GM18867 (cell line): ENCODE results near the gene NAALADL2.

Experiments
- ATAC-seq: cut with Tn5 transposase; IDR thresholded peaks from one replicate; pipeline ENCODE4 v1.9.1; 2021; ENCODE audit warnings: mild to moderate bottlenecking, moderate library complexity; ENCODE audit not compliant: unreplicated experiment

NAALADL2 gene

DNA sequence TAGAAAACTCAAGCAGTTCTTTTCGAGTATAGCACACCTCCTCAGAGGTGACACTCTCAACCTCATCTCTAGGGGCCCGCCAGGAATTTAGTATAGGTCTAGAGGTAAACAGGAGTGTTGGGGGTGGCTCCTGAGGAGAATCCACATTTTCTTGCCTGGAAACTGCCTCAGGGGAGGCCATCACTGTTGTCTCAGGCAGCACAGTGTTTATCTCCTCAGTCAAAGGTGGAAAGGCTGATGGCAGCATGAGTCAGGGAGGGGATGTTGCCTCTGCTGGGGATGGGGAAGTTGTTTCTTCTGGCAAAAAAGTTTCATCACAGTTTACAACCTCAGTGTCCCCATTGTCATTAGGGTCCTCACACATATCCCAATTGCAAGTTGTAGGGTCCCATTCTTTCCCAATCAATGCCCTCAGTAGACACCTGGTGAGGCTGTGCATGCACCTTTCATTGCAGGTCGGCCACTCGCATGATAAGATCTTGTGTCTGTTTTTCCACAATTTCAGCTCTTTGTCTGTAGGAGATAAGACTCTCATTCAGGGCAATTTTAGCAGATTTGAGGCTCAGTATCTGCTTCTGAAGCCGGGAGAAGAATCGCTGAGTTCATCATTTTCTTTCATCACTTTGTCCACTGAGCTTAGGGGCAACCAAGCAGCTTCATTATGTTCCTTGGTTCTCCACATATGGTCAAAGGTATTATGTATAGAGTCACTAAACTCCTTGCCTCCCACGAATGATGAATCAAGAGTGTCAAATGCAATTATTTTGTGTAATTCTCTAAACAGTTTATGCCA is 25.8 kb downstream of the NAALADL2 start:
- no peak for ATAC-seq

DNA sequence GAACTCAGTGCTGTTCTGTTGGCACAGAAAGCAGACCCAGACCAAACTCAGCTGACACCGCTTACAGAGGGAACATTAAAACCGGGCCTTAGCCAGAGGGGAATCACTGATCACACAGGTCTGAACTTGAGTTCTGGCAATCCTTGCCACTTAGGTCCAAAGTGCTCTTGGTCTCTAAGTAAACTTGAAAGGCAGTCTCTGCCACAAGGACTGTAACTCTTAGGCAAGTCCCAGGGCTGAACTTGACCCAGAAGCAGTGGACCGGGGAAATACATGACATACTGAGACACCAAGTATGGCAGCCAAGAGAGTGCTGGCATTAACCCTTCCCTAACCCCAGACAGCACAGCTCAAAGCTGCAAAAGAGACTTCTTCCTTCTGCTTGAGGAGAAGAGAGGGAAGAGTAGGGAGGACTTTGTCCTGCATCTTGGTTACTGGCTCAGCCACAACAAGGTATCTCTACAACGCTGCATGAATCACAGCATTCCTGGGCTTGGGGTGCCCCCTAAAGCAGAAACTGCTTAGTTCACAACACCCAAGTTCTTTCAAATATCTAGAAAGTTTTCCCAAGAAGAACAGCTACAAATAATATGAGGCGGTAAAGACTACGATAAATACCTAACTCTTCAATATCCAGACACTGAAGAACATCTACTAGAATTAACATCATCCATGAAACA is 32.5 kb downstream of the NAALADL2 start:
- no peak for ATAC-seq

DNA sequence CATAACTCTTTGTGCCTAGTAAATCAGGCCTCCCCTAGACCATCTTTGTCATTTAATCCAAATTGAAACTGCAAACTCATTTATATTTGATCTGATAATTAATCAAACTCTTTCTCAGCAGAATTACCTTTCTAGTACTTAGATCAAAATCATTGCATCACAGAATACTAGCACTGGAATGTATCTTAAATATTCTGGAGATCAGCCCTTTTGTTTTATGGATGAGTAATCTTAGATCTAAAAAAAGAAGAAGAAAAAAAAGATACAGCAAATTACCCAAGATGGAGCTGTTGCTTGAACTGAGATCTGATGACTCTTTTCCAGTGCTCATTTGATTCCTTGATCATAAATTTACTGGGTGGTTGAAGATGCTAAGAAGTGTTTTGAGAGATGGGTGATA is 47.9 kb downstream of the NAALADL2 start:
- no peak for ATAC-seq

DNA sequence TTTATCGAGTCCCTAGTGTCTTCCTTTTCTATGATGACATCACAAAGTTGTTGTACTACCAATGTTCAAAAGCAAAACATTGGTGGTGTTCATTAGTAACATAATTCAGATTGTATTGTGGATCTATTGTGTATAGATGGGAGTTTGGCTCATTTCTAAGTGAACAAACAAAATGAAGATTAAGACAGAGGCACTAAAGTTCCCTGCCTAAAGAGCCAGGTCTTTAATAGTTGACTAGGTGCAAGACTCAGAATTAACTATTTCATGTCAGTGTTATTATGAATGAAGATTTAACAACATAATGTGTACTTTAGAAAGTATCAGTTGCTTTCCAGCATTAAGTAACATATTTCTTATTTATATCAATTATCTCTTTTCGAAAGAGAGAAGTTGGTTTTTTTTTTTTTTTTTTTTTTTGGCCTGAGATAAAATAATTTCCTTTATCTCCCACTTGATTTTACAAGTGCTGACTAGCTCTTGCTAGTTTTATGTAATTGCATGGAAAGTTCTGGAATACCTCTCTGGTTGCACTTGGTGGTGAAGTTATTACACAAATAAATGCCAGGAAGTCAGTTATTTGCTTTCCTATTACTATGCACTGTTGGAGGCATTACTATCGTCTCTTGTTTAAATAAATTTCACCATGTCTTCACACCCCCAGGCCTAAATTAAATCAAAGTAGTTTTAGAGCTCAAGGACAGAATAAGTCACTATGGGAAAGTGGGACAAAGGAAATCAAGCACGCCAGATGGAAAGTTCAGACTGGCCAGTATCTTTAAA is 48.7 kb downstream of the NAALADL2 start:
- no peak for ATAC-seq

DNA sequence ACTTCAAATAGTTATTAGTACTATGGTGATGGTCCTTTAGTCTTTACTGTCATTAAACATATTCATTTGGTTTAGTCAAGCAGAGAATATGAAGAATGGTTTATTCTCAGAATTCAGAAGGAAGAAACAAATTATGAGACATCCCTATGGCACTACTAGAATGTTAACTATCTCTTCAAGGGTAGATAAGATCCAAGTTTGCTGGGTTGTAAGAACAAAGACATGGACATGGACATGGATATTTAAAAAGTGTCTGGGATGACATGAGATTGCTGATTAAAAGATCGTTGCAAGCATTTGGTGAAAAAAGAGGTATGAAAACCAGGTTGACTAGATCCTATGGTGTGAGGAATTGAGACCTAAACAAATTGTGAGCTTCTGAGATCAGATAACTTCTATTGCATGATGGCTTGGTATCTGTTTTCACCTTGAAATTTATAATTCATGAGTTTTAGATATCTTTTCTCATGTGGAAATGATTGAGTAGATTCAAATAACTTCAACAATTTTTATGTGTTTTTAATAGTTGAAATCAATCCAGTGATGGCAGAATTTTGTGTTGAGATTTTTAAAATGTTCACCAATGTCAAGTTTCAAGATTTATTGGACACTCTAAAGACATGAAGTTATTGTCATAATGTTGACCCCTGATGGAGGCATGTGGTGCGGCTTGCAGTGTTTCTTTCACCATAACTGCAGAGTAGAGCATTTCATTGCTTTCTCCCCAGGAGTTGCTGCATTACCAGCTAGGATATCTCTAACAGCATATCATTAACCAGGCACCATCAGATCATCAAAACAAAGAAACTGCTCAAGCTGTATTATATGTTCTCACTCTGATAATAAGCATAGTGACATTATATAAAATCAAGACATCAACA is 72.6 kb downstream of the NAALADL2 start:
- ATAC-seq = no peak

DNA sequence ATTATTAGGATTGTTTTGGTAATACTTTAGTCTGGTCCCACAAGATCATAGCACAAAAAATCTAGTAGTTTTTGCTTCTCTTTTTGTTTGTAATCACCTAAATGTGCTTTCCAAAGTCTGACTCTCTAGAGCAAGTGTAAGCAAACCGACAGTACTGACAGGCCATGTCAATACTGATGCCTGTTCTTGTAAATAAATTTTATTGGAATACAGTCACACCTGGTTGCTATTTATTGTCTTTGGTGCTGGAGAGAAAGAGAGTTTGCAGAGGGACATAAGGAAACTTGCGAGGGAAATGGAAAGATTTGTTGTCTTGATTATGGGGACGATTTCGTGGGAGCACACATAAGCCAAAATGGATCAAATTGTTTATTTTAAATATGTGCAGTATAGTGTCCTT is 77.5 kb downstream of the NAALADL2 start:
- ATAC-seq = no peak

DNA sequence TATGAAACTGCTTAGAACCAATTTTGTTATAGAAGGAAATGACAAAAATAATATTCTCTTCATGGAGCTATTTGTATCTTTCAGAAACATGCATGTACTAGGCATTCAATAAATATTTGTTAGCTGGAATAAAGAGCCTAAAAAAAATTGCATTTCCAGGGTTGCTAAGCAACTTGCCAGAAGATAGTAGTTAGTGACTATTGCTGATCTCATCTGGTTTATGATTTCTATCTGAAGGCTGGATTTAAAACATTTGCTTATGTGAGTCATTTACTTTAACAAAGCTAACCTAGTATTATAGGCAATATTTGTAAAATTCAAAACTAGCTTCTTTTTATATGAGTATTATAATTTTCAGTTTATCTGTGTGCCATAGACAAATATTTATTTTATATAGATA is 78.3 kb downstream of the NAALADL2 start:
- no peak for ATAC-seq

DNA sequence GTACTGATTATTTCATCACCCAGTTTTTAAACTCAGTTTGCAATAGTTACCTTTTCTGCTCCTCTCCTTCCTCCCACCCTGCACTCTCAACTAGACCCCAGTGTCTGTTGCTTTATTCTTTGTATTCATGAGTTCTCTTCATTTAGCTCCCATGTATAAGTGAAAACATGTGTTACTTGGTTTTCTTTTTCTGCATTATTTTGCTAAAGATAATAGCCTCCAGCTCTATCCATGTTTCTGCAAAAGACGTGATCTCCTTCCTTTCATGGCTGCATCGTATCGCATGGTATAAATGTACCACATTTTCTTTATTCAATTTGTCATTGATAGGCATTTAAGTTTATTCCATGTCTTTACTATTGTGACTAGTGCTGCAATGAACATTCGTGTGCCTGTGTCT is 79.0 kb downstream of the NAALADL2 start:
- ATAC-seq = no peak

DNA sequence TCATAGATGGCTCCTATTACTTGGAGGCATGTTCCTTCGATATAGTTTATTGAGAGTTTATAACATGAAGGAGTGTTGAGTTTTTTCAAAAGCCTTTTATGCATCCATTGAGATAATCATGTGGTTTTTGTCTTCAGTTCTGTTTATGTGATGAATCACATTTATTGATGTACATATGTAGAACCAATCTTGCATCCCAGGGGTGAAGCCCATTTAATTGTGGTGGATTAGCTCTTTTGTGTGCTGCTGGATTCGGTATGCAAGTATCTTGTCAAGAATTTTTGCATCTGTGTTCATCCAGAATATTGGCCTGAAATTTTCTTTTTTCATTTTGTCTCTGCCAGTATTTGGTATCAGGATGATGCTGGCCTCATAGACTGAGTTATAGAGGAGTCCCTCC is 81.0 kb downstream of the NAALADL2 start:
- ATAC-seq = no peak

DNA sequence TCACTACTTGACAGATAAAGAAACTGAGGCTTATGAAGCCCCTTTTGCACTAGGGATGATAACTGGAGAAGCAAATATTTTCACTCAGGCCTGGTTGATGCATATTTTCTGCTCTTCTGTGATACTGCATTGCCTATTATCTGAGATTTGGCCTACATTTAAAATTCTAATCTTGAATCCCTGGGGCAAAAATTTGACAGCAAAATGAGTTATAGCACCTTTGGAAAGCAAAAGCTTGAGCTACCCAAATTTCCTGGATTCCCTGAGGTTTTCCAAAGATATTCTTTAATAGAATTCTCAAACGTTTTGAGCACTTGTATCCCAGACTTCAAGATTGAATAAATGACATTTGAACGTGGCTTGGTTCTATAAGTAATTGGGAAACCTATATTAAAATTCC is 86.1 kb downstream of the NAALADL2 start:
- ATAC-seq = no peak

DNA sequence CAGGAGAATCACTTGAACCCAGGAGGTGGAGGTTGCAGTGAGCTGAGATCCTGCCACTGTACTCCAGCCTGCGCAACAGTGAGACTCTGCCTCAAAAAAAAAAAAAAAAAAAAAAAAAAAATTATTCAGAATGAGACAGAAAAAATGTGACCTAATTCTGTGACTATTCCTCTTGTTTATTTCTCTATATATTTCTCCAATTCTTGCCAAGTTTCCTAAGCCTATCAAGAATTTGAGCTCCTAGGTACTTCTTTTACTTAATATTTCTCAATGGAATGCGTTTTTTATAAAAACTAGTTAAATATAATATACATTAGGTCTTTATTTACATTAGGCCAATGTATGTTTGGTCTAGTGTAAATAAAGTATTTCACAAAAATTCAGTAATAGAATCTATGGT is 86.8 kb downstream of the NAALADL2 start:
- no peak for ATAC-seq

DNA sequence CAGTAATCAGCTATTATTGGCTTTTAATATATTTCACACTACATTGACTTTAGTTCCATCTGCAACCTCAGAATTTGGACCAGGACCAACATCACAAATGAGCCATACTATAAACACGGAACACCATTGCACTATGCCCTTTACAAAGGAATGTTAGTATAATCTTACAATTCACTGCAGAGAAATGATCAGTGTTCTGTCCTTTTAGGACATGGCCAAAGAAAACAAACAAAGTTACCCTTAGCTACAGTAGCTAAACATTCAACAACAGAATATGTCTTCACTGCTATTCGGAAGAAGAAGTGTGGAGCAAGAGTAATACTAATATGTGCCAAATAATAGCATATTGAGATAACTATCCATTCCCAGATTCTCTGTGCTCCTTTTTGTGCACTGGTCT is 90.4 kb downstream of the NAALADL2 start:
- ATAC-seq = no peak

DNA sequence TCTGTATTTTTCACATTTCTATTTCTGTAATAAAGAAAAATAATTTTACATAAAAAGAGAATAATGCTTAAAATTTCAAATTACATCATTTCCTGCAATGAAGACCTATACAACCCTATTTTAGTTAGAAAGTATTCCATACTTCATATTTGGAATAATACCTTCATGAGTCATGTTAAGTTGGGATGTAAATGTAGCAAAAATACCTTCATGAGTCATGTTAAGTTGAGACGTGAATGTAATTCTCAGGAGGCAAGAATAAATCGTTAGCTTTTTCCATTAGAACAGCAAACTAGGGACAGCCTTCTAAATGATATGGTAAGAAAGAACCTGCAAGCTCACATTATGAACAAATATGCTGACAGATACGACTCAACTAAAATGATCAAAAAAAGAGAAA is 91.9 kb downstream of the NAALADL2 start:
- ATAC-seq = no peak

DNA sequence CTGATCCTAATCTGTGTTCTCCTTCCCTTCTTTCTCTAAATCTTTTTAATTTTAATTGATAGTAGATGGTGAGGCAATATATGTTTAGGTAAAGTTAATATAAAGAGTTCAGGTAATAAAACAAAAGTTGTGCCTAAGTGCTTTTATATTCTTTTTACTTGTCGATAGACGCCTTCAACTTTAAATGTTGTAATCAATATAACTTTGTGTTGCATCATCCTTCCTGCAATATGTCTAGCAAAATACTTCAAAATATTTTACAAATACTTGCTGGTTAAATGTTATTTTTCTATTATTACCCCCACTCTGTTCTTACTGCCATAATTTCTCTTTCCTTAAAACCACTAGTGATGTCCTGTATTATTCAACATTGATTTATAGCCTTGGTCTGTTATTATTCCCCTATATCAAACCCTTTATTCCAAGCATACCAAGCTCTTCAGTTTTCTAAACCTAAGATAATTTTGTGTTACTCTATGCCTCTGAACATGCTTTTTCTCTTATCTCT is 92.4 kb downstream of the NAALADL2 start:
- ATAC-seq = no peak

DNA sequence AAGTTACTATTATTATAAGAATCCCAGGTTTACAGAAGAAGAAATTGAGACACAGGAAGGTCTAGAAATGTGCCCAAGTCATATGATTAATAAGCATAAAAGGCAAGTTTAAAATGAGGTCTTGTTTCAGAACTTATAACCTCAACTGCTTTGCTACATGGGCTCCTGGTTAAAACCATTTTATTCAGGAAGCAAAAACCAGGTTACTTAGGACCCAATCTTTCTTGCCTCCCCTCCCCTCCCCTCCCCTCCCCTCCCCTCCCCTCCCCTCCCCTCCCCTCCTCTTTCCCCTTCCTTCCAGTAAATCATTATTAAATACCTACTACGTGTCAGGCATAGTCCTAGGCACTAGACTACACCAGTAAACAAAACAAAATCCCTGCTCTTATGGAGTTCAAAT is 93.9 kb downstream of the NAALADL2 start:
- ATAC-seq = no peak

DNA sequence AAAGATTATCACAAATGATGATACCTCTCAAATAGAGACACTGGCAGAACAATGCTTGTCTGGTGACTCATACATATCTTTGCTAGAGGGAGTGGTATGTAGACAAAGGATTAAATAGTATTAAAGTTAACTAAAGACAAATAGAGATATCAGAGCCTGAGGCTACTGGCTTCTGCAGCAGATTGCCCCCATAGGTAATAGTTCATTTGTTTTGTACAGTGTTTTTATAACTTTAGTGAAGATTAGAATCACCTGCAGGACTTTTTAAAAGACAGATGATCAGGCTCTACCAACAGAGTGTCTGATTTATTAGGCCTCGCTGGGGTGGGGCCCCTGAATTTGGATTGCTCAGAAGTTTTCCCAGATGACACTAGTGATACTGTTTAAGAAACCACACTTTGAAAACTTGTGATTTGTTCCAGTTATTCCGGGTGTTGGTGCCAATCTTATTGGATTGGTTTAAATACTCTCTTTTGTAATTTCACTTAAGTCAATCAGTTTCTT is 96.4 kb downstream of the NAALADL2 start:
- no peak for ATAC-seq

DNA sequence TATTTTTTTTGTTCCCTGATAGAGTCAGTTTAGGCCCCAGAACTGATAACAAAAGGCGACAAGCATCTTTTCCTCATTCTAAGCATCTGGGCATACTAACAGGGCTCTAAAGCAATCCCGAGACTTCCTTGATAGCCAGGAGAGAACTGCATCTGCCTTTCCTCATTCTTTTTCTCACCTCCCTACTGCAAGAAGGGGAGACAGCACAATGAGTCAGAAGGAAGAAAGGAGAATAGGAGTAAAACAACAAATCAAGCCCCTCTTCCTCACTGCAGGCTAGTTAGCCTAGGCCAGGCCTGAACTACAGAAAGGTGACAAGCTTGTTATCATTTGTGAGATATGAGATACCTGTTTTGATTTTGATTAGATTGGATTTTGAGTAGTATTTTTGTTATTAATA is 97.9 kb downstream of the NAALADL2 start:
- ATAC-seq = no peak

DNA sequence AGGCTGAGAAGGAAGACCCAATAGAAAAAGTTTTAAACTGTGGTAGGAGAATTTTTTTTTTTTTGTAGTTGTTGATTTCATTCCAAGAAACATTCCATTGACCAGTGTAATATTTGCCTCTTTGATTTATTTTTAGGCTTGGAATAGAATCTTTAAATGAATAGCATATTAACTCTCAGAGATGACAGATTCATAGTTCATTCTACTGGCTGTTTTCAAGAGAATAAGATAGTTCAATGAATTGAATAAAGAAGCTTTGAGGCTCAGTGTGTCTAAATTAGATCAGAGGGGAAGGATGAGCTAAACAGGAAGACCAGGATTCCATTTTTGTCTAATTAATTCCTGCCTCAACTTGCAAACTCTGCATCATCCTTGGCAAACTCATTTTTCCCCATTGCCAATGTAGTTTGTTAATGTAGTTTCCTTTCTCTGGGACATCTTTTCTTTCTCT is 98.4 kb downstream of the NAALADL2 start:
- no peak for ATAC-seq

DNA sequence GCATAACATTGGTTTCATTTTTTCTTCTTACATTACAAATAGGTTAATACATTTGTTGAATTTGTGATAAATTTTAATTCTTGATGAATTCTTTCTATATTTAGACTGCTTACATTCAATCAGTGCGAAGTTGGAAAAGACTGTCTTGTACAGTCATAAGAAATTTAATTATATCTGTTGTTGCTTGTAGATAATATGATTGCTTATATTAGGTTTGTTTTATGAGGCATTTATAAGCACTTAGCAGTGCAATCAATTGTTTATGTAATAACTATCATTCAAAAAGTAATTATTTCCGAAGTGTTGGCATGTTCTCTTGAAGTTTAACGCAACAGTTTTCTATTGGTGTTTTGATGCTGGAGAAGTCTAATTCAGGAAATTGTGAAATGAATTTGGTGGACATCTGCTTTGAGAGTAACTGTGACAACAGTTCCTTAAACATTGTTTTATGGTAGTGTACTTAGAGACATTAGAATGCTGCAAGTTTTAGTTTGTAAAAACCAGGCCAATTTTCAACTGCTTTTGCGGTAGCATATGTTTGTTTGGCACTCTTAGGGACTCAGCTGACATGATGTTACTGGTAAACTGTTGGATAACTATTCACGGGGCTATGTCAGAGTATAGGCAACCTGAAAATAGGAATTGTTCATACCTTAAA is 99.7 kb downstream of the NAALADL2 start:
- no peak for ATAC-seq

DNA sequence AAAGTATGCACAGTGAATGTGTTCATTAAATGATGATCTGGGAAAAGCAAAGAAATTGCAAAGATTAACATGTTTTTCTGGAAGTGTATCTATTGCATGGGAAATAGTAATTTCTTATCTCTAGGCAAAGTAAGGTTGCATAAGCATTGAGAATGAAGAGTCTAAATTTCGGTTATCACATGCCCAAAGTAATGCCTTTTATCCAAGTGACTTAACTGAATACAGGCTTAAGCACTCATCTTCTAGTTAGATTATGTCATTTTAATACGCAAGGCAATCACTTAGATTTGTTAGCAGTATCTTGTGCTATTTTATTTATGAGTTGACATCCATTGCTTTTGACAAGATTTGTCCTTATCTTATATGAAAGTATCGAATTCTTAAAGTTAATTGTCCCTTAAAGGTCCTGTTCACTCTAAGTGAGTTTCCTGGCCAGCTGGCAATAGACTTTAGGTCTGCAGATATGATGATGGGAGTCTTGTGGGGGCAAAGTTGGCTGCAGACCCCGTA is 100.5 kb downstream of the NAALADL2 start:
- ATAC-seq = no peak
